Transverse colon (tissue), 4 donors: ENCODE data around the gene TNRC6C. TPM values are rescaled to one million over a fixed set of nuclear protein-coding genes. Genes with fewer than 3 reads are reported as not detected.

Source experiments
- DNase-seq: peaks from one replicate; pipeline ENCODE4 v3.0.0-alpha.2; 2019
- H3K27ac ChIP-seq, 4 donors: fragments of 200-600 bp; sonication (generic); 2 replicates each; pipeline ENCODE4 v1.5.1; 2016 to 2018; ENCODE audit warnings: inconsistent platforms in 4 of 4
- H3K27me3 ChIP-seq: fragments of 200-600 bp; sonication (generic); 2 replicates; pipeline ENCODE4 v1.5.1; 2017; ENCODE audit warnings: inconsistent platforms
- H3K36me3 ChIP-seq, 4 donors: fragments of 200-600 bp; sonication (generic); 2 replicates each; pipeline ENCODE4 v1.5.1; 2017 to 2019; ENCODE audit warnings: inconsistent platforms in 4 of 4
- H3K4me1 ChIP-seq, 4 donors: fragments of 200-600 bp; sonication (generic); 2 replicates each; pipeline ENCODE4 v1.5.1; 2017 to 2020; ENCODE audit warnings: inconsistent platforms in 4 of 4
- H3K4me3 ChIP-seq, 4 donors: fragments of 200-600 bp; sonication (generic); 1 replicate in 1 of 4; 2 replicates in 3 of 4; pipeline versions ENCODE4 v1.5.1 to v1.6.1; 2017 to 2019; ENCODE audit warnings: inconsistent platforms in 4 of 4
- H3K9me3 ChIP-seq, 2 donors: fragments of 200-600 bp; sonication (generic); 2 replicates each; pipeline ENCODE4 v1.5.1; 2017 to 2019; ENCODE audit warnings: inconsistent platforms in 2 of 2
- CTCF ChIP-seq, 5 experiments: fragments of 200-600 bp in 3 of 5; fragments of 450-650 bp in 2 of 5; sonication (generic) in 3 of 5; IDR thresholded peaks; 1 replicate in 2 of 5; 2 replicates in 3 of 5; pipeline ENCODE4 v1.5.1; 2016 to 2017; ENCODE audit warnings: antibody characterized with exemption in 5 of 5, inconsistent platforms in 3 of 5, mild to moderate bottlenecking in 2 of 5, moderate library complexity in 1 of 5
- EP300 ChIP-seq: sonication (generic); formaldehyde crosslinking; IDR thresholded peaks from one replicate; pipeline ENCODE4 v1.6.1; 2017; ENCODE audit warnings: antibody characterized with exemption, low read depth
- POLR2A ChIP-seq: fragments of 450-650 bp; IDR thresholded peaks from one replicate; pipeline ENCODE4 v1.6.1; 2016; ENCODE audit warnings: antibody characterized with exemption, mild to moderate bottlenecking, moderate library complexity
- POLR2AphosphoS5 ChIP-seq, 3 donors: sonication (generic); formaldehyde crosslinking; IDR thresholded peaks; one replicate each; pipeline ENCODE4 v1.6.1; 2016; ENCODE audit warnings: antibody characterized with exemption in 3 of 3
- WGBS, 2 donors: methylation state at CpG; one replicate each; pipeline ENCODE4 v1.1.5; 2018; ENCODE audit warnings: low coverage in 1 of 2; 5-methylcytosine and 5-hydroxymethylcytosine counted together
- in situ Hi-C, 4 donors: fragments of 200-750 bp; cut with MboI; loops; one replicate each; pipeline versions ENCODE4 v1.15.0 to v1.15.1; 2017; ENCODE audit warnings: low sequenced_read_pairs in 3 of 4, low pct_ligation_motif_present in 1 of 4, low pct_unique_long_range_greater_than_20kb in 1 of 4
- intact Hi-C: fragments of 100-400 bp; cut with DNase I; formaldehyde crosslinking; loops from one replicate; pipeline ENCODE4 v1.15.1; 2023; ENCODE audit warnings: low total_unique reads
- total RNA-seq, 4 donors: library from RNA; depleted of rRNA; stranded (reverse); fragments of >200 nt; gene quantifications; one replicate each; pipeline ENCODE4 v1.1.0, GENCODE V29; 2016

Gene TNRC6C
- total RNA-seq, 4 donors from 2014 or later: 7.5 to 16.9 (median 9.9) TPM

GRCh38 chr17:78101542-78101941, 143.0 kb downstream of the TNRC6C start:
- peaks cover 0 to 38% (median 10%) of the 10 kb centered on the region in 4 donors for H3K36me3 ChIP-seq
- WGBS, 2 donors: 98 to 100% methylated on average over 4 to 10 of the region's 10 CpGs
- DNase-seq: no peak
- no peaks in the 10 kb centered on the region for H3K9me3 ChIP-seq
- H3K4me3 ChIP-seq: no peak overlapping the region
- intact Hi-C loops: no loop called here
- no peaks in the 10 kb centered on the region for H3K27me3 ChIP-seq
- H3K4me1 ChIP-seq: no peaks in the 10 kb centered on the region
- no peak for TF ChIP-seq EP300
- TF ChIP-seq POLR2A: no peak
- TF ChIP-seq POLR2AphosphoS5 (IDR thresholded peaks at IDR 0.05): no peak
- TF ChIP-seq CTCF (IDR thresholded peaks at IDR 0.05): no peak
- in situ Hi-C loops: loop anchor here in 1 of 4 donors (10.0 kb wide), 1 partner anchor 143 kb away; no protein-coding TSS in a partner anchor
- H3K27ac ChIP-seq: no peak overlapping the region

- no peaks in the 10 kb centered on the region for H3K9me3 ChIP-seq
- H3K36me3 ChIP-seq: peaks cover 0 to 22% (median 5%) of the 10 kb centered on the region in 4 donors
- 75 to 85% methylated on average over 3 to 4 of the region's 4 CpGs for WGBS, 2 donors
- DNase-seq: no peak
- H3K27me3 ChIP-seq: no peaks in the 10 kb centered on the region
- H3K4me1 ChIP-seq: no peaks in the 10 kb centered on the region
- intact Hi-C loops (no loop called here), in situ Hi-C loops (loop anchor here in 1 of 4 donors (10.0 kb wide), 1 partner anchor 141 kb away; no protein-coding TSS in a partner anchor)
- no peak overlapping the region for H3K27ac ChIP-seq
- TF ChIP-seq POLR2A (no peak), CTCF (IDR thresholded peaks at IDR 0.05) (no peak)
- no peak overlapping the region for H3K4me3 ChIP-seq
These were observed 144.8 kb downstream of the TNRC6C start for GRCh38 chr17:78103311-78103710.

GRCh38 chr17:78104540-78104941, 146.0 kb downstream of the TNRC6C start:
- intact Hi-C loops: no loop called here
- no peak overlapping the region for H3K27ac ChIP-seq
- no peaks in the 10 kb centered on the region for H3K4me1 ChIP-seq
- peaks cover 0 to 14% (median 0%) of the 10 kb centered on the region in 4 donors for H3K36me3 ChIP-seq
- H3K4me3 ChIP-seq: no peak overlapping the region
- DNase-seq: no peak
- WGBS, 2 donors: 96% methylated on average over 16 of the region's 28 CpGs; no CpG with 5 or more reads in 1 of the 2 donors
- in situ Hi-C loops: loop anchor here in 1 of 4 donors (10.0 kb wide), 1 partner anchor 140 kb away; no protein-coding TSS in a partner anchor
- no peaks in the 10 kb centered on the region for H3K9me3 ChIP-seq
- H3K27me3 ChIP-seq: no peaks in the 10 kb centered on the region
- TF ChIP-seq EP300 (no peak), CTCF (IDR thresholded peaks at IDR 0.05) (no peak), POLR2A (no peak), POLR2AphosphoS5 (IDR thresholded peaks at IDR 0.05) (no peak)

- 86 to 89% methylated on average over 11 to 16 of the region's 16 CpGs for WGBS, 2 donors
- in situ Hi-C loops: loop anchor here in 1 of 4 donors (10.0 kb wide), 1 partner anchor 140 kb away; no protein-coding TSS in a partner anchor
These were observed 146.6 kb downstream of the TNRC6C start for GRCh38 chr17:78105101-78105500.

More at GRCh38 chr17:78105101-78105500, 146.6 kb downstream of the TNRC6C start:
- no peak overlapping the region for H3K4me3 ChIP-seq
- no peak overlapping the region for H3K27ac ChIP-seq
- H3K9me3 ChIP-seq: no peaks in the 10 kb centered on the region
- H3K27me3 ChIP-seq: no peaks in the 10 kb centered on the region
- peaks cover 0 to 11% (median 0%) of the 10 kb centered on the region in 4 donors for H3K36me3 ChIP-seq
- TF ChIP-seq POLR2A (no peak), CTCF (IDR thresholded peaks at IDR 0.05) (no peak), POLR2AphosphoS5 (IDR thresholded peaks at IDR 0.05) (no peak), EP300 (no peak)
- no peaks in the 10 kb centered on the region for H3K4me1 ChIP-seq
- intact Hi-C loops: no loop called here
- peak; percentile 3 for DNase-seq
